CD4-positive, alpha-beta T cell treated with Interleukin-6 at 100 ng/mL for 8 hours (primary cell): ENCODE measurements around the gene PNMT.

Experiments
- DNase-seq: peaks from one replicate; pipeline ENCODE4 v3.0.0-alpha.2; 2020; ENCODE audit warnings: mixed read lengths, low spot score

PNMT gene

GRCh38 chr17:39653662-39654331 is 14.5 kb upstream of the PNMT start:
- peak; percentile 73 for DNase-seq

- DNase-seq, result no peak
Observed at GRCh38 chr17:39655105-39655504, 13.1 kb upstream of the PNMT start.

- DNase-seq, result no peak
Observed at GRCh38 chr17:39658346-39658745, 9.9 kb upstream of the PNMT start.

- DNase-seq, result no peak
Observed at GRCh38 chr17:39658760-39659159, 9.5 kb upstream of the PNMT start.

GRCh38 chr17:39659279-39660010 is 8.8 kb upstream of the PNMT start:
- peak; percentile 17 for DNase-seq

- no peak for DNase-seq
Observed at GRCh38 chr17:39660011-39660360, 8.3 kb upstream of the PNMT start.

- no peak for DNase-seq
Observed at GRCh38 chr17:39660397-39661385, 7.6 kb upstream of the PNMT start.

- no peak for DNase-seq
Observed at GRCh38 chr17:39661744-39662541, 6.3 kb upstream of the PNMT start.

- no peak for DNase-seq
Observed at GRCh38 chr17:39662551-39663339, 5.5 kb upstream of the PNMT start.

GRCh38 chr17:39663340-39663687 is 4.9 kb upstream of the PNMT start:
- DNase-seq, result no peak

- DNase-seq, result no peak
Observed at GRCh38 chr17:39663688-39664580, 4.3 kb upstream of the PNMT start.

GRCh38 chr17:39664581-39665561 is 3.4 kb upstream of the PNMT start, which contains the start of gene TCAP:
Gene TCAP, plus strand, starts transcription at chr17:39665349. Its CDS starts 11 bp downstream, at chr17:39665360.
- no peak for DNase-seq

GRCh38 chr17:39665642-39666224 is 2.5 kb upstream of the PNMT start:
- no peak for DNase-seq

GRCh38 chr17:39666231-39666600 is 2.0 kb upstream of the PNMT start:
- DNase-seq, result no peak

- DNase-seq, result no peak
Observed at GRCh38 chr17:39666601-39667261, 1.5 kb upstream of the PNMT start.

GRCh38 chr17:39667262-39667944 is 850 bp upstream of the PNMT start:
- DNase-seq, result no peak
